ENCODE measurements around the gene TMC2.

The TMC2 gene

DNA sequence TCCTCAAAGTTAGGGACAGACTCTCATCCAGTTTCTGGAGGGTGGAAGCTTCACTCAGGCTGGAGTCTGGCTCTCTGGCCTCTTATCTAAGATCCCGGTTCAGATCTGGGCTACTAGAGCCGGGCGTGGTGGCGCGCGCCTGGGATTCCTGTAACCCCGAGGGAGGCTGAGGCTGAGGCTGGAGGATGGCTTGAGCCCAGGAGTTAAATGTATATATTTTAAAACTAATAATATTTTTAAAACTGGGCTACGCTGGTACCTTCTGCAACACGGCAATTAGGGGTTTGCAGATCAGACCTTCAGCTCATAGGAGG lies 26.9 kb upstream of the TMC2 start:
- H3K4me3 ChIP-seq (ENCODE audit: low read depth, low read length), result peak overlapping the region; percentile 77
- TF ChIP-seq, protein P1, sequence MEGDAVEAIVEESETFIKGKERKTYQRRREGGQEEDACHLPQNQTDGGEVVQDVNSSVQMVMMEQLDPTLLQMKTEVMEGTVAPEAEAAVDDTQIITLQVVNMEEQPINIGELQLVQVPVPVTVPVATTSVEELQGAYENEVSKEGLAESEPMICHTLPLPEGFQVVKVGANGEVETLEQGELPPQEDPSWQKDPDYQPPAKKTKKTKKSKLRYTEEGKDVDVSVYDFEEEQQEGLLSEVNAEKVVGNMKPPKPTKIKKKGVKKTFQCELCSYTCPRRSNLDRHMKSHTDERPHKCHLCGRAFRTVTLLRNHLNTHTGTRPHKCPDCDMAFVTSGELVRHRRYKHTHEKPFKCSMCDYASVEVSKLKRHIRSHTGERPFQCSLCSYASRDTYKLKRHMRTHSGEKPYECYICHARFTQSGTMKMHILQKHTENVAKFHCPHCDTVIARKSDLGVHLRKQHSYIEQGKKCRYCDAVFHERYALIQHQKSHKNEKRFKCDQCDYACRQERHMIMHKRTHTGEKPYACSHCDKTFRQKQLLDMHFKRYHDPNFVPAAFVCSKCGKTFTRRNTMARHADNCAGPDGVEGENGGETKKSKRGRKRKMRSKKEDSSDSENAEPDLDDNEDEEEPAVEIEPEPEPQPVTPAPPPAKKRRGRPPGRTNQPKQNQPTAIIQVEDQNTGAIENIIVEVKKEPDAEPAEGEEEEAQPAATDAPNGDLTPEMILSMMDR (IDR thresholded peaks at IDR 0.05; ENCODE audit: low read depth, low read length, missing control alignments), result no peak
- no peak for DNase-seq (ENCODE audit: low read depth)
- in situ Hi-C loops (cut with HindIII; ENCODE audit: low sequenced_read_pairs), result no loop called here

DNA sequence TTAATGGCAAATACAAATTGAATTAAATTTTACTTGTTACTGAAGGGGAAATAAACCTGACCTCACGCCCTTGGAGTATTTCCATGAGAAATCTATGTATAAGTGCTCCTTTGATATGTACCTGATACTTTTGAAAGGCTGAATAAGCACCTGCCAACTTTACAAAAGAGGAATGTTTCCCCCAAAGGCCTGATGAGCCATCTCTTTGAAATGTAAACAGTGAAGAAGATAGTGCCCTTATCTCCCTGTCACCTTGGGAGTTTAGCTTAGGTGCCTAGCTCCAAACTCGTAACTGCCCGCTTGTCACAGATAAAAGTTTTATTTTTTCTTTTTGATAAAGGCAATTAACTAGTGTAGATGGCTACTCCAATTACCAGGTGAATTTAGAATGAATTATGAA lies 26.6 kb upstream of the TMC2 start:
- in situ Hi-C loops (cut with HindIII; ENCODE audit: low sequenced_read_pairs), result no loop called here
- DNase-seq (ENCODE audit: low read depth), result no peak
- peak overlapping the region; percentile 77 for H3K4me3 ChIP-seq (ENCODE audit: low read depth, low read length)
- TF ChIP-seq, protein P1 (IDR thresholded peaks at IDR 0.05; ENCODE audit: low read depth, low read length, missing control alignments), result no peak

DNA sequence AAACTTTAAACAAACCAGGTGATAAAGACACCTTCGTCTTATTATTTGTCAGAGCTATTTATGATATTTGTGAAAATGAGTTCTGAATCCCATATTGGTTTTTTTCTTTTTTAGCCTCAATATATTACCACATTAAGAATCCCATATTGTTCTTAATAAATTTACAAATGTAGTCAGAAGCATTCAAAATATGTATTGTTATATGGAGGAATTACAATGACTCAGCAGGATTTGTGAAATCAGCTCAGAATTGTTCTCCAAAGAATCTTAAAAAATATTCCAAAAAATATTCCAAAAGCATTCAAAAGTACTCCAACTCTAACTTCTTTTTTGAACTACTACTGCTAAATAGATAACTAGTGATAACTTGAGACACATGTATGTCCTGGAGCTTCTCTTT lies 21.2 kb upstream of the TMC2 start:
- no peak for DNase-seq (ENCODE audit: low read depth)
- in situ Hi-C loops (cut with HindIII; ENCODE audit: low sequenced_read_pairs), result no loop called here
- H3K4me3 ChIP-seq (ENCODE audit: low read depth, low read length), result no peak overlapping the region
- TF ChIP-seq, protein P1 (IDR thresholded peaks at IDR 0.05; ENCODE audit: low read depth, low read length, missing control alignments), result no peak

DNA sequence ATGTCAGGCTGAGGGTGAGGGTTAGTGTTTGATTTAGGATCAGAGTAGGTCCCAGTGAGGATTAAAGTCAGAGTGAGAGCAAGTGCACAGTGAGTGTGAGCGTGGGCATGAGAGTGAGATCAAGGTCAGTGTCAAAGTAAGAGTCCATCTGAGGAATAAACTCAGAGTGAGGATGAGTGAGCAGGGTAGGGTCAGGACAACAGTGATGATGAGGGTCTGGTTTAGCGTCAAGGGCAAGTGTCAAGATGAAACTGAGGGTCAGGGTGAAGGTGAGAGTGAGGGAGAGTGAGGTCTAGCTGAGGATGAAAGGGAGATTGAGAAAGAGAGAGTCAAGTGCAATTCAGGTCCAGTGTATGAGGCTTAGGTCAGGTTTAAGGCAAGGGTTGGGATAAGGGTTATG lies 20.0 kb upstream of the TMC2 start:
- TF ChIP-seq, protein P1 (IDR thresholded peaks at IDR 0.05; ENCODE audit: low read depth, low read length, missing control alignments), result no peak
- H3K4me3 ChIP-seq (ENCODE audit: low read depth, low read length), result no peak overlapping the region
- in situ Hi-C loops (cut with HindIII; ENCODE audit: low sequenced_read_pairs), result no loop called here
- no peak for DNase-seq (ENCODE audit: low read depth)

DNA sequence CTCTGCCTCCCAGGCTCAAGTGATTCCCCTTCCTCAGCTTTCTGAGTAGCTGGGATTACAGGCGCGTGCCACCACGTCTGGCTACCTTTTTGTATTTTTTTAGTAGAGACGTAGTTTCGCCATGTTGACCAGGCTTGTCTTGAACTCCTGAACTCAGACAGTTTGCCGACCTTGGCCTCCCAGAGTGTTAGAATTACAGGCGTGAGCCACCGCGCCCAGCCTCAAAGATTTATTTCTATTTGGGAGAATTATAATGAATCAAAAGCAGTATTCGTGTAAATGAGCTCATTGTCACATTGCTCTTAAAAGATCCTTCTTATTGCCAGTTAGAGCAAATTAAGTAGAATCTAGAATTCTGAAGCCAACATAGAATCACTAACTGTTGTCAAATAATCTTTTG lies 18.3 kb upstream of the TMC2 start:
- in situ Hi-C loops (cut with HindIII; ENCODE audit: low sequenced_read_pairs), result no loop called here
- no peak for DNase-seq (ENCODE audit: low read depth)
- TF ChIP-seq, protein P1 (IDR thresholded peaks at IDR 0.05; ENCODE audit: low read depth, low read length, missing control alignments), result no peak
- no peak overlapping the region for H3K4me3 ChIP-seq (ENCODE audit: low read depth, low read length)

DNA sequence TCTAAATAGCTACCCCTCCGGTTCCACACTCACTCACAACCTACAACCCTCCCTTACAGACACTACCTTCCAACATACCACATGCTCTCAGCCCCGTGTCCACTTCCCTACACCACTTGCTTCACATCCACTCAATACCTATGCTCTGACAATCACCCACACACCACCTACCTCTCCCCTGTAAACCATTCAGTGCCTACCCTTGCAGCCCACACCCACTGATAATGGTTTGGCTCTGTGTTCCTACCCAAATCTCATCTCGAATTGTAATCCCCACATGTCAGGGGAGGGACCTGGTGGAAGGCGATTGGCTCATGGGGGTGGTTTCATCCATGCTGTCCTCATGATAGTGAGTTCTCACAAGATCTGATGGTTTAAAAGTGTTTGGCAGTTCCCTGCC lies 17.8 kb upstream of the TMC2 start:
- H3K4me3 ChIP-seq (ENCODE audit: low read depth, low read length), result no peak overlapping the region
- in situ Hi-C loops (cut with HindIII; ENCODE audit: low sequenced_read_pairs), result no loop called here
- TF ChIP-seq, protein P1 (IDR thresholded peaks at IDR 0.05; ENCODE audit: low read depth, low read length, missing control alignments), result no peak
- DNase-seq (ENCODE audit: low read depth), result no peak

All from astrocyte of the cerebellum (primary cell).